ENCODE measurements around the gene CDC23. TPM values are rescaled to one million over a fixed set of nuclear protein-coding genes. Genes with fewer than 3 reads are reported as not detected.
"Not testable (repeated sequence)": the region's sequence is repeated elsewhere in the genome, so short reads cannot be mapped to it uniquely, and the experiment has no call there.

Gene CDC23
- total RNA-seq, 2 donors from 2014 or later = 40.9 to 45.7 TPM

DNA sequence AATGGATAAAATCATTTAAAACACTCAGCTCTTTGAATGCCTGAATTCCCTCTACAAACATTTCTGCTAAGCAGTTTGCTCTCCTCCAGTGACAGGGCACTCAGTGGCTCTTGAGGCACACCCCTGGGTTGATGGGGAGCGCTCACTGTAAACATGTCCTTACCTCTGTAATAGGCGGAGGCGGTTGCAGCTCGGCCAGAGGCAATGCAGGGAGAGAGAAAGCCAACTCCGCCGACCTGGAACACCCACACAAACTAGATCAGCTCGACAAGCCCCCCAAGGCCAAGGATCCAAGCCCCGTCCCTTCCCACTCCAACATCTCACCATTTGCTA is 329 bp downstream of the CDC23 start:
- no peaks in the 10 kb centered on the region for H3K9me3 Mint-ChIP-seq
- TF ChIP-seq, protein P1, sequence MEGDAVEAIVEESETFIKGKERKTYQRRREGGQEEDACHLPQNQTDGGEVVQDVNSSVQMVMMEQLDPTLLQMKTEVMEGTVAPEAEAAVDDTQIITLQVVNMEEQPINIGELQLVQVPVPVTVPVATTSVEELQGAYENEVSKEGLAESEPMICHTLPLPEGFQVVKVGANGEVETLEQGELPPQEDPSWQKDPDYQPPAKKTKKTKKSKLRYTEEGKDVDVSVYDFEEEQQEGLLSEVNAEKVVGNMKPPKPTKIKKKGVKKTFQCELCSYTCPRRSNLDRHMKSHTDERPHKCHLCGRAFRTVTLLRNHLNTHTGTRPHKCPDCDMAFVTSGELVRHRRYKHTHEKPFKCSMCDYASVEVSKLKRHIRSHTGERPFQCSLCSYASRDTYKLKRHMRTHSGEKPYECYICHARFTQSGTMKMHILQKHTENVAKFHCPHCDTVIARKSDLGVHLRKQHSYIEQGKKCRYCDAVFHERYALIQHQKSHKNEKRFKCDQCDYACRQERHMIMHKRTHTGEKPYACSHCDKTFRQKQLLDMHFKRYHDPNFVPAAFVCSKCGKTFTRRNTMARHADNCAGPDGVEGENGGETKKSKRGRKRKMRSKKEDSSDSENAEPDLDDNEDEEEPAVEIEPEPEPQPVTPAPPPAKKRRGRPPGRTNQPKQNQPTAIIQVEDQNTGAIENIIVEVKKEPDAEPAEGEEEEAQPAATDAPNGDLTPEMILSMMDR (conservative IDR thresholded peaks at IDR 0.05) = no peak
- Histone ChIP-seq H3K36me3 (ENCODE audit: control insufficient read depth, insufficient read depth, low read length) (peaks cover 22% of the 10 kb centered on the region), H3K27me3 (ENCODE audit: control insufficient read depth, insufficient read depth, low read length, poor library complexity, severe bottlenecking) (no peaks in the 10 kb centered on the region), H3K4me1 (ENCODE audit: control insufficient read depth, insufficient read depth, low read length) (no peaks in the 10 kb centered on the region), H3K9ac (ENCODE audit: extremely low read depth, low read length, poor library complexity, severe bottlenecking) (peak overlapping the region; percentile 96), H3K4me3 (ENCODE audit: low read length) (peak overlapping the region; percentile 99), H3K9me3 (ENCODE audit: control insufficient read depth, low read length) (no peaks in the 10 kb centered on the region), H3K27ac (ENCODE audit: low read depth, low read length) (peak overlapping the region; percentile 60)
- peaks cover 10% of the 10 kb centered on the region for H3K36me3 Mint-ChIP-seq (ENCODE audit: low read depth)
- WGBS, 2 experiments (ENCODE audit: insufficient coverage in 1 of 2, insufficient read length in 1 of 2) = 1% methylated on average over 8 of the region's 8 CpGs; no CpG with 5 or more reads in 1 of the 2 experiments
- H3K27ac Mint-ChIP-seq = peak overlapping the region; percentile 99
- H3K4me3 Mint-ChIP-seq = peak overlapping the region; percentile 98
- peaks cover 2% of the 10 kb centered on the region for H3K4me1 Mint-ChIP-seq
- peaks cover 3% of the 10 kb centered on the region for H3K27me3 Mint-ChIP-seq (ENCODE audit: insufficient read depth)
- no peak for DNase-seq

DNA sequence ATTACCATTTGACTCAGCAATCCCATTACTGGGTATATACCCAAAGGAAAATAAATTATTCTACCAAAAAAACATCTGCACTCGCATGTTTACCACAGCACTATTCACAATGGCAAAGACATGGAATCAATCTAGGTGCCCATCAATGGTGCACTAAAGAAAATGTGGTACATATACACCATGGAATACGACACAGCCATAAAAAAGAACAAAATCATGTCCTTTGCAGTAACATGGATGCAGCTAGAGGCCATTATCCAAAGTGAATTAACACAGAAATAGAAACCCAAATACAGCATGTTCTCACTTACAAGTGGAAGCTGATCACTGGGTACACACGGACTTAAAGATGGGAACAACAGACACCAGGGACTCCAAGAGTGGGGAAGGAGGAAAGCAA is 2.1 kb downstream of the CDC23 start:
- no peak overlapping the region for H3K9ac ChIP-seq (ENCODE audit: extremely low read depth, low read length, poor library complexity, severe bottlenecking)
- no peaks in the 10 kb centered on the region for H3K9me3 ChIP-seq (ENCODE audit: control insufficient read depth, low read length)
- H3K27me3 ChIP-seq (ENCODE audit: control insufficient read depth, insufficient read depth, low read length, poor library complexity, severe bottlenecking) = no peaks in the 10 kb centered on the region
- 83 to 96% methylated on average over 3 of the region's 3 CpGs for WGBS, 2 experiments (ENCODE audit: insufficient coverage in 1 of 2, insufficient read length in 1 of 2)
- H3K27ac ChIP-seq (ENCODE audit: low read depth, low read length) = no peak overlapping the region
- no peaks in the 10 kb centered on the region for H3K4me1 ChIP-seq (ENCODE audit: control insufficient read depth, insufficient read depth, low read length)
- no peak for DNase-seq
- peaks cover 36% of the 10 kb centered on the region for H3K36me3 ChIP-seq (ENCODE audit: control insufficient read depth, insufficient read depth, low read length)
- Mint-ChIP-seq H3K4me1 (peaks cover 2% of the 10 kb centered on the region), H3K36me3 (ENCODE audit: low read depth) (peaks cover 15% of the 10 kb centered on the region), H3K9me3 (no peaks in the 10 kb centered on the region), H3K27me3 (ENCODE audit: insufficient read depth) (no peaks in the 10 kb centered on the region), H3K27ac (no peak overlapping the region), H3K4me3 (no peak overlapping the region)
- TF ChIP-seq, protein P1 (conservative IDR thresholded peaks at IDR 0.05) = no peak
- no peak overlapping the region for H3K4me3 ChIP-seq (ENCODE audit: low read length)

DNA sequence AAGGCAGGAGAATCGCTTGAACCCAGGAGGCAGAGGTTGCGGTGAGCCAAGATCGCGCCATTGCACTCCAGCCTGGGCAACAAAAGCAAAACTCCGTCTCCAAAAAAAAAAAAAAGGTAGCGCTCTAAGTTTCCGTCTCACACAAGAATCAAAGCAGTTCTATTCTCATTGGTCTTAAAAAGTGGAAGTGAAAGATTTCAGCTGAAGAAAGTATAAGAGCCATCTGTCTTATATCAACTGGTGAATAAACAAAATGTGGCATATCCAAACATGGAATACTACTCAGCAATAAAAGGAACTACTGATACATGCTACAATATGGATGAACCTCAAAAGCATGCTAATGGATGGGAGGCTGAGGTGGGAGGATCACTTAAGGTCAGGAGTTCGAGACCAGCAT is 19.3 kb downstream of the CDC23 start:
- H3K9me3 ChIP-seq (ENCODE audit: control insufficient read depth, low read length); H3K27ac Mint-ChIP-seq; H3K27ac ChIP-seq (ENCODE audit: low read depth, low read length); H3K27me3 ChIP-seq (ENCODE audit: control insufficient read depth, insufficient read depth, low read length, poor library complexity, severe bottlenecking); H3K4me1 ChIP-seq (ENCODE audit: control insufficient read depth, insufficient read depth, low read length); H3K27me3 Mint-ChIP-seq (ENCODE audit: insufficient read depth); H3K4me1 Mint-ChIP-seq; H3K4me3 Mint-ChIP-seq; H3K4me3 ChIP-seq (ENCODE audit: low read length); H3K9me3 Mint-ChIP-seq; H3K9ac ChIP-seq (ENCODE audit: extremely low read depth, low read length, poor library complexity, severe bottlenecking); DNase-seq: not testable (repeated sequence)
- peaks cover 72% of the 10 kb centered on the region for H3K36me3 ChIP-seq (ENCODE audit: control insufficient read depth, insufficient read depth, low read length)
- 90 to 99% methylated on average over 4 to 7 of the region's 8 CpGs for WGBS, 2 experiments (ENCODE audit: insufficient coverage in 1 of 2, insufficient read length in 1 of 2)
- peaks cover 60% of the 10 kb centered on the region for H3K36me3 Mint-ChIP-seq (ENCODE audit: low read depth)

DNA sequence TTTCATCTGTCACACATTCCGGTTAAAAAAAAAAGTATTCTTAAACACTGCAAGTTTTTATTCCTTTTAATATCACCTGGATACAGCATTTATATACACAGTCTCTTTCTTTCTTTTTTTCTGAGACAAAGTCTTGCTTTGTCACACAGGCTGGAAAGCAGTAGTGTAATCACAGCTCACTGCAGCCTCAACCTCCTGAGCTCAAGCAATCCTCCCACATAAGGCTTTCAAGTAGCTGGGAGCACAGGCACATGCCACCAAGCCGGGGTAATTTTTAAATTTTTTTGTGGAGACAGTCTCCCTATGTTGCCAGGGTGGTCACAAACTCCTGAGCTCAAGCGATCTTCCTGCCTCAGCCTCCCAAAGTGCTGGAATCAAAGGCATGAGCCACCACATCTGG is 20.3 kb downstream of the CDC23 start:
- Mint-ChIP-seq H3K36me3 (ENCODE audit: low read depth) (peaks cover 61% of the 10 kb centered on the region), H3K9me3 (no peaks in the 10 kb centered on the region), H3K27me3 (ENCODE audit: insufficient read depth) (no peaks in the 10 kb centered on the region), H3K27ac (no peak overlapping the region), H3K4me3 (no peak overlapping the region), H3K4me1 (no peaks in the 10 kb centered on the region)
- TF ChIP-seq, protein P1 (conservative IDR thresholded peaks at IDR 0.05) = no peak
- no peak overlapping the region for H3K4me3 ChIP-seq (ENCODE audit: low read length)
- H3K9me3 ChIP-seq (ENCODE audit: control insufficient read depth, low read length) = no peaks in the 10 kb centered on the region
- no peak for DNase-seq
- no peaks in the 10 kb centered on the region for H3K27me3 ChIP-seq (ENCODE audit: control insufficient read depth, insufficient read depth, low read length, poor library complexity, severe bottlenecking)
- H3K36me3 ChIP-seq (ENCODE audit: control insufficient read depth, insufficient read depth, low read length) = peaks cover 72% of the 10 kb centered on the region
- 92 to 93% methylated on average over 3 of the region's 3 CpGs for WGBS, 2 experiments (ENCODE audit: insufficient coverage in 1 of 2, insufficient read length in 1 of 2)
- no peak overlapping the region for H3K27ac ChIP-seq (ENCODE audit: low read depth, low read length)
- H3K9ac ChIP-seq (ENCODE audit: extremely low read depth, low read length, poor library complexity, severe bottlenecking) = no peak overlapping the region
- H3K4me1 ChIP-seq (ENCODE audit: control insufficient read depth, insufficient read depth, low read length) = no peaks in the 10 kb centered on the region
